HG03439 (cell line): Measurements from ENCODE around the gene TTYH3.
A peak's percentile ranks its signal among the peaks of the same experiment; 100 is the strongest.

Source experiments
- ATAC-seq: cut with Tn5 transposase; IDR thresholded peaks from one replicate; pipeline ENCODE4 v1.9.1; 2021; ENCODE audit warnings: mild to moderate bottlenecking, moderate library complexity; ENCODE audit not compliant: unreplicated experiment

TTYH3 gene

DNA sequence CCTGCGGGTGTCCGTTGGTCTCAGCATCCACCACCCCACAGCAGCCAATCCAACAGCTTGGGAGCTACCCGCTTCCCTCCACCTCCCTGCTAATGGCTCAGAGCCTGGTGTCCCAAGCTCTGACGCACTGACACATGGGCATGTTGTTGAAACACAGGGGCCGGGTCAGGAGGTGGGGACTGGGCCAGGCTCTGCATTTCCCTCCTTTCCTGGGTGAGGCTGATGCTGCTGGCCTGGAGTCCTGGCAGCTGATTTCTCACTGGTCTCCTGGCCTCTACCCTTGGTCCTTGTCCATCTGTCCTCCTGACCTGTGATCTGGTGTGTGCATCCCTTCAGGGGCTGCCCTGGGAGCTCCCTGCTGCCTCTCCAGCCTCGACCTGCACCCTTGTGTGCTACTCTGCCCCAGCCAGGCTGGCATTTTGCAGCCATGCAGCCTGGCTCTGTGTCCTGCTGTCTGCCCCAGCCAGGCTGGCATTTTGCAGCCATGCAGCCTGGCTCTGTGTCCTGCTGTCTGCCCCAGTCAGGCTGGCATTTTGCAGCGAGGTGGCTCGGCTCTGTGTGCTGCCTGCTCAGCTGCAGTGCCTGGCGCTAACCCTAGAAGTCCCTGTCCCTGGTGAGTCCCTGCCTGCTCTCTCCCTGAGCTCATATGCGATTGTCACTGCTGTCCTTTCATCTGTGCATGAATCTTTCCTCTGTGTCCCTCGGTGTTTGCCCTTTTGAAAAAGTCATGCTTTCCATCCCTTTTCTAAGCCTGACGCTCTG lies 70.2 kb downstream of the TTYH3 start:
- no peak for ATAC-seq

DNA sequence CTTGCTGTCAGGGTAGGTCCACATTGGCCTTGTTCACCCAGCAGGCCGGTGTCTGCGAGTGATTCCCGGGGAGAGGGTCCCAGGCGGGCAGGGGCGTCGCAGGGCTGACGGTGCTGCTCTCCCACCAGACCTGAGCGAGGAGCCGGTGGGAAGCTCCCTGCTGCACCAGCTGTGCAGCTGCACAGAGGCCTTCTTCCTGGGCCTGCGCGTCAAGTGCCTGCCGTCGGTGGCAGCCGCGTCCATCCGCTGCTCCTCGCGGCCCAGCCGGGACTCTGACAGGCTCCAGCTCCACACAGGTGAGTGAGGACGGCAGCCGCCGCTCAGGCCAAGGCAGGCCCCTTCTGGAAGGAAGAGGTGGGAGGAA lies 70.8 kb downstream of the TTYH3 start:
- no peak for ATAC-seq

DNA sequence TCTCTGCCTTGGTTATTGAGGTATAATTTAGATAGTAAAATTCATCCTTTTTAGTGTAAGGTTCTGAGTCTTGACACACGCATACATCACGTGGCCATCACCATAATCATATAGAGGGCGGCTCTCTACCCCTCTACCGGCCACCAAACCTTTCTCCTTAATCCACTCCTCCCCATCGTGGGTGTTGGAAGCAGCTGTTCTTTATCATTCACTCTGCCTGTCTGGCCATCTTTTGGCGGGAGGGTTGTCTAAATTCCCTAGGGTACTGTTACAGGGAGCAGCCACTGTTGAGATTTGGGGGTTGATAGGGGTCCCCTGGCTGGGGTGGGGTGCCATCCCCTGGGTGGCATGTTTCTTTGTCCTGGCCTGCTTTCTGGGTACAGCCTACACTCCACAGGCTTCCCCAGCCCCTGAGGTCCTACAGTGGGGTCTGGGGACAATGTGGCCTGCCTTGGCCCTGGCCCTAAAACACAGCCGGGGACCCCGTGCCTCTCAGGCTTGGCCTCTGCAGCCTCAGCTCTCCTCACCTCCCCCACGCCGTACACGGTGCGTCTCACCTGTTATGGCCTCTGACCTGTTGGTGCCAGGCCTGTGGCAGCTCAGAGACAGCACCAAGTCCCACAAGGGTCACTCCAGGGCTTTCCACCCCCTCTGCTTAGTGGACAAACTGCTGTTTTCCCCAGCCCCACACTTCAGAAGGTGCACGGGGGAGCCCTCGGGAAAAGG lies 73.7 kb downstream of the TTYH3 start:
- ATAC-seq, result no peak

DNA sequence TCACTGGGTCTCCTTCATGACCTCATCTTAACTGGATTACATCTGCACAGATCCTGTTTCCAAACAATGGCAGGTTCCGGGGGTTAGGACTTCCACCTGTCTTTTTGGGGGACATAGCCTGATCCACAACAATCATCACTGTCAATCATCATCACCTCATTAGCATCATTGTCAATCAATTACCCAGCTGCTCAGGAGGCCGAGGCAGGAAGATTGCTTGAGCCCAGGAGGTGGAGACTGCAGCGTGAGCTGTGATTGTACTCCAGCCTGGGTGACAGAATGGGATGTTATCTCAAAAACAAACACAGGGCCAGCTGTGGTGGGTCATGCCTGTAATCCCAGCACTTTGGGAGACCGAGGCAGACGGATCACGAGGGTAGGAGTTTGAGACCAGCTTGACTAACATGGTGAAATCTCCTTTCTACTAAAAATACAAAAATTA lies 74.9 kb downstream of the TTYH3 start:
- no peak for ATAC-seq

DNA sequence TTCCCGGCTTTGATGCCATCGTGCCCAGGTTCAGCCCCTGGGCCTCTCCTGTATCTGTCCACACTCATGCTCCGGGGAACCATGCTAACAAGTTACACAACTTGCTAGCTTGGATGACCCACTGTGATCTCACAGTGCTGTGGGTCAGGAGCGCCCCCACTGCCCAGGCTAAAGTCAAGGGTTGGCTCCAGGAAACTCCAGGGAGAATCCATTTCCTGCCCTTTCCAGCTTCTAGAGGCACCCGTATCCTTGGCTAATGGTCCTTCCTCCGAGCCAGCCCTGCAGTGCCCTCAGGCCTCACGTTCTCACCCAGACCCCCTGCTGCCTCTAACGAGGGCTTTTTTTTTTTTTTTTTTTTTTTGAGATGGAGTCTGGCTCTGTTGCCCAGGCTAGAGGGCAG lies 75.7 kb downstream of the TTYH3 start:
- ATAC-seq, result no peak

DNA sequence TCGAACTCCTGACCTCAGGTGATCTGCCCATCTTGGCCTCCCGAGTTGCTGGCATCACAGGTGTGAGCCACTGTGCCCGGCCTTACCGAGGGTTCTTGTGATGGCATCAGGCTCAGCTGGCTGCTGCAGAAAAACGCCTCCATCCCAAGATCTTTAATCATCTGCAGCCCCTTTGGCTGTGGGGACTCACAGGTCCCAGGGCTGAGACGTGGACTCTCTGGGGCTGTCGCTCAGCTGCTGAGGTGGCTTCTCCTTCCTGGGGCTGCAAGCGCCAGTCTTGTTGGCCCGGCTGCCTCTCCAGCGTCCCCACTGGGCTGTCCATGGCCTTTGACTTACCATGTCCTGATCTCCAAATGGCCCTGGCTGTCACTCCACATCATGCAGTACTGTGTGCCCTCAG lies 76.3 kb downstream of the TTYH3 start:
- no peak for ATAC-seq

DNA sequence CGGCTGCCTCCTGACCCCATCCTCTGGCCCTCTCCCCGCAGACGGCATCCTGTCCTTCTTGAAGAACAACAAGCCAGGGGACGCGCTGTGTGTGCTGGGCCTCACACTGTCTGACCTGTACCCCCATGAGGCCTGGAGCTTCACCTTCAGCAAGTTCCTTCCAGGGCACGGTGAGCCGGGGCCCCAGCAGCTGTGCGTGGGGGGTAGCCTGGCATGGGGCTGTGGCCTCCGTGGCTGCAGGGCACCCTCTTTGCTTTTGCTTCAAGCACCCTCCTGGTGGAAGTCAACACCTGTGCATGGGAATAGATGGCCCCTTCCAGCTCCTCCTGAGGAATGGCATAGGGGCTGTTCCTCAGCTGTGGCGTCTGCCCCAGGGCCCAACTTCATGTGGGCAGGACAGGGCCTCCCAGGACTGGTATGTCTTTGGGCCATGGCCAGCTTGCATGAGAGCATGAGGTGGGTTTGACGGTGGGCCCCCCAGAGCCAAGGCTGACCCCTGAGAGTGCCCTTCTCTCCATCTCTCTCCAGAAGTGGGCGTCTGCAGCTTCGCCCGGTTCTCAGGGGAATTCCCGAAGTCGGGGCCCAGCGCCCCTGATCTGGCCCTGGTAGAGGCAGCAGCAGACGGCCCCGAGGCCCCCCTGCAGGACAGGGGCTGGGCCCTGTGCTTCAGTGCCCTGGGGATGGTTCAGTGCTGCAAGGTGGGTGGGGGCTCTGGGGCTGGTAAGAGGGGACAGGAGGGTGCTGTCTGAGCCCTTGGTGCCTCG lies 76.9 kb downstream of the TTYH3 start:
- no peak for ATAC-seq

DNA sequence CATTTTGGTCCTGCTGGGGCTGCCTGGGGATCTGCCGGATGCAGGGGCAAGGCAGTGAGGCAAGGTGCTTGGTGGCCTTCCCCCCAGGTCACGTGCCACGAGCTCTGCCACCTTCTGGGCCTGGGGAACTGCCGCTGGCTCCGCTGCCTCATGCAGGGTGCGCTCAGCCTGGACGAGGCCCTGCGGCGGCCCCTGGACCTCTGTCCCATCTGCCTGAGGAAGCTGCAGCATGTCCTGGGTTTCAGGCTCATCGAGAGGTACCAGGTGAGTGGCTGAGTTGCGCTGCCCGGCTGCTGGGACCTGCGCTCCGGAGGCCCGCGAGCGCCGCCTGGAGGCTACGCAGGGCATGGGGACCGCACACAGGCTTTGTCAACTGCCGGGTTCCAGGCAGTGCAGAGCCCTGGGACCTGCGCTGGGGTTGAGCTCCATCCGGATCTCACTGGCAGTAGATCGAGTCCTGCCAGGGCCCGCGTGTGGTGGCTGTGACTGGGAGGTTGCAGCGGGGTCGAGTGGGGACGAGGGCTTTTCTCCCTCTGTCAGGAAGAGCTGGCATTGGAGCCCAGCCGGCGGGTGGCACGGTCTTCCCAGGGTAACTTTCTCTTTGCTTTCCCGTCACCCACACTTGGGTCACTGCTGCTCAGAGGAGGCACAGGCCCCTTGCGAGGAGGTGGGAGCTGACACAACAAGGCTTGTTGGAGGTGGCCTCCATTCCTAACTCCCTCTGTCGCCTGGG lies 77.9 kb downstream of the TTYH3 start:
- peak; percentile 80 for ATAC-seq

DNA sequence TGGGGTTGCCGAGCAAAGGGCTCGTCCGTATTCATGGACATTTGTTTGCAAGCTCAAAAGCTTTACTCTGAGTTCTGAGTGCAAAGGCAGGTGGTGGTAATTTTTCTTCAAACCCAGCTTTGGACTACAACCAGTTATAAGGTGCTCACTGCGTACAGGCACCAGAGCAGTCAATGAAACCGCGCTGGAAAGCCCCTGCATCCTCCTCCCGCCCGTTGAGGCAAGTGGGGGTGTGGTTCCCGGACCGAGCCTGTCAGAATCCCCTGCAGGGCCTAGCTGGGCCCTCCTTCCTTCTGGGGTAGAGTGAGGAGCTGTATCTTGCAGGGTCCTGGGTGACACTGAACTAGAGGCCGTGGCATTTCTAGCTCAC lies 78.5 kb downstream of the TTYH3 start:
- peak; percentile 47 for ATAC-seq

DNA sequence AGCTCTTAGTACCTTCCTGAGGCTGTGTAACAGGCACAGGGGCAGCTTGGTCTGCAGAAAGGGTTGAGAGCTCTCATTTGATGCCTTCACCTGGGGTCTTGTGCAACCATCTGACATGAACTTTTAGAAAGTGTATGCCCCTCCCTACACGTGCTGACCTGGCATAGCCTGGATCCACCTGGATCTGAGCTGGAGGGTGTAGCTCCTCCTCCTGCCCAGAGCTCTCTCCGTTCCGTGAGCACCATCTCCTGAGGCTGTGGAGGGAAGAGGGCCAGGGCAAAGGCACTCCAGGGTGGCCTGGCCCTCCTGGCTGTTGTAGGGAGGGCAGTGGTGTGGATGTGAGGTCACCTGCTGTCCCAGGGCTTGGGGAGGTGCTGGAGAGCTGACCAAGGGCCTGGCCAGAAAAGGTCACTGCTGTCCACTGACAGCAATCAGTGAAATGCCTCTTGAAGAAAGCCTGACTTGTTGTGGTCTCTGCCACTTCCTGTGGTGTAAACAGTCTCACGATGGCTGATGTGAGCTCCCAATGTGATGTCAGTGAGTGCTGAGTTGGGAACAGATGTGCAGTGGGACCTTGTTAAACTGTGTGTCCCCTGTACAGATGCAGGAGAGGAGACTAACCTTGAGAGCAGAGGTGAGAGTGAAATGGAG lies 79.2 kb downstream of the TTYH3 start:
- ATAC-seq, result no peak

DNA sequence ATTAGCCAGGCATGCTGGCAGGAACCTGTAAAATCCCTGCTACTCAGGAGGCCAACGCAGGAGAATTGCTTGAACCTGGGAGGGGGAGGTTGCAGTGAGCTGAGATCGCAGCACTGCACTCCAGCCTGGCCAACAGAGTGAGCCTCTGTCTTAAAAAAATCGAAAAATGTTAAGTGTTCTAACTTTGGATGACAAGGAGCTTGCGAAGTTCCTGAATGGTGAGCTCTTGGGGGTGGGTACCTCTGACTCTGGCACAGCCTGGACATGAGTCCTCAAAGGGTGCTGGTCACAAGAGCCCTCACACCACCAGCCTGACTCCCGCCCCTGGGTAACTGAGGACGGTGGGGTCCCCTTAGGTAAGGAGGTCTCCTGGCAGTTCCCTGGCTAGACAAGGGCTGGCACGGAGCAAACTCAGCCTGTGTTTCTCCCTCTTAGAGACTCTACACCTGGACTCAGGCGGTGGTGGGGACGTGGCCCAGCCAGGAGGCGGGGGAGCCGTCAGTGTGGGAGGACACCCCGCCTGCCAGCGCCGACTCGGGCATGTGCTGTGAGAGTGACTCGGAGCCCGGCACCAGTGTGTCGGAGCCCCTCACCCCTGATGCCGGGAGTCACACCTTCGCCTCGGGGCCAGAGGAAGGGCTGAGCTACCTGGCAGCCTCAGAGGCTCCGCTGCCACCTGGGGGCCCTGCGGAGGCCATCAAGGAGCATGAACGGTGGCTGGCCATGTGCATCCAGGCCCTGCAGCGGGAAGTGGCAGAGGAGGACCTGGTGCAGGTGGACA lies 80.3 kb downstream of the TTYH3 start:
- no peak for ATAC-seq

DNA sequence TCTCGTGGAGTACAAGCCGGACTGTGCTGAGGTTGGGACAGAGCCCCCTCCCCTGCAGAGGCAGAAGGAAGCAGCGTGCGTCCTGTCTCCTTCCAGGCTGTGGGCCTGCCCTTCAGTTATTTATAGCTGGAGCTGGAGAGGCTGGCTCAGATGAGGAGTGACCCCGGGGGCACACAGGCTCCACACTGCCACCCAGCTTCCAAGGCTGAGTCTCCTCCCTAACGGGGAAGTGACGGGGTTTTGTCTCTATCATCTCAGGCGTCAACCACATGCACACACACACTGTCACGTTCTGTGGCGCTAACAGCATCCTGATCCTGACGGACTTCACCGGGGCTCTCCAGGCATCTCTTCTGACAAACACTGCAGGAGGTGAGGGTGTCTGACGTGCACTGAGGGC lies 81.6 kb downstream of the TTYH3 start:
- no peak for ATAC-seq

DNA sequence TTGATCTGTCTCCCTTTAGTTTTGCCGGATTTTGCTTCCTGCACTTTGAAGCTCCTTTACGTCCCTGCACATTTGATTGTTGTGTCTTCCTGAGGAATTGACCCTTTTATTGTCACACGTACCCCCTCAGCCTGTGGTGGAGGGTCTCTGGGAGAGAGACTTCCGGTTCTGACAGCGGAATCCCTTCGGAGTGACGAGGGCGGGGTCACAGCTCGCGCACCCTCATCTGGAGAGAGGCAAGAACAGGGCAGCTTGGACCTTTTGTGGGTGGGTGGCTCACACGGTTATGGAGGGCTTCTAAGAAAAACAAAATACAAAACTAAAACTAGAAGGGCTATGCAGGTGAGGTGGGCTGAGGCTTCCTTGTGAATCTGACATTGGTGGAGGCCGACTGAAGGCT lies 82.2 kb downstream of the TTYH3 start:
- ATAC-seq, result no peak
